ENCODE data around the gene FHIT.

The FHIT gene

DNA sequence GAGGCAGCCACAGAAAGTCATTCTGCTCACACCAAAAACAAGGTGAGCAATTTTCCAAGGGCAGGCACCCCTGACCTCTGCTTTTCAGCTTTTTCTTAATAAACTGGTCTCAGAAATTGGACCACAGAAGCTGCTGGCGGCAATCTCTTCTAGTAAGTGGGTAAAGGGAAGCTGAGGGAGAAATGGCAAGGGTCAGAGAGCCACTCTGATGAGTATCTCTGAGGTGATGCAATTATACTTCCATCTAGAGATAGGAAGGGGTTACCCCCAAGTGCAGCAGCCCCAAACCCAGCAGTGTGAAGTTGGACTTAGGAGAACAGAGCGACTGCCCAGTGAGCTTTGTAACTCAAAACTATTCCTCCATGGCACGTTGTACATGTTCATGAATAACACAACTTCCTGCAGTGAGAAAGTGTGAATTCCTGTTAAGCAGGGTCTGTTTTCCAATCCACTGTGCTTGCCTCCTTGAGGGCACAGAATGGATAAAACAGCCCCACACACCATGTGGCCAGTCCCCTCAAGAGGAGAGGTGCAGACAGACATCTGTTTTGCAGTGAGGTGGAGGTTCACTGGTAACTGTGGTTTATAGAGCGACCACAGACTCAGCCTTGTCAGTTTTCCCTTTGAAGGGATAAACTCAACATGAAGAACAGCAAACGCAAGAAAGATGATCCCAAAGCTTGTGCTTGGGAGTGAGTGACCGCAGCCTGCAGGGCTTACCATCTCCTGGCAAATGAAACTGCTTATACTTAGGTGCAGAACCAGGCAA, 1518.0 kb downstream of the FHIT start:
- no peak for DNase-seq (ENCODE audit: low read depth in 3 of 3)

DNA sequence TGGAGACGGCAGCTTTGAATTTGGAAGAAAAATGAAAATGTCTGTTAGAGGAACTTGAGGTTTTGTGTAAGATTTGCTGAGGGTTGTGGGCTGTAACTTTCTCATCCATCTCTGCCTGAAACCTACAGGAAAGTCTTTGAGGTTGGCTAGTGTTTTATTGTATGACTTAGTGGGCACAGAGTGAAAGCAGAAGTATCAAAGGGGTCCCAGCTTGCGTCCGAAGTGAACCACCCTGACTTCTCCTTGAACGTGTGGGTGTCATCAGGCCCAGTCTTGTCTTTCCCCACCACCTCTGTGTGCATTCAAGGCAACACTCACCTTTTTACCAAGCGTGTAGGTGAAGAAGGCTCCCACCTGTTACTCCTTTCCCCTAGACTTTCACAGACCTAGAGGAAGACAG, 1519.3 kb downstream of the FHIT start:
- no peak for DNase-seq (ENCODE audit: low read depth in 3 of 3)

DNA sequence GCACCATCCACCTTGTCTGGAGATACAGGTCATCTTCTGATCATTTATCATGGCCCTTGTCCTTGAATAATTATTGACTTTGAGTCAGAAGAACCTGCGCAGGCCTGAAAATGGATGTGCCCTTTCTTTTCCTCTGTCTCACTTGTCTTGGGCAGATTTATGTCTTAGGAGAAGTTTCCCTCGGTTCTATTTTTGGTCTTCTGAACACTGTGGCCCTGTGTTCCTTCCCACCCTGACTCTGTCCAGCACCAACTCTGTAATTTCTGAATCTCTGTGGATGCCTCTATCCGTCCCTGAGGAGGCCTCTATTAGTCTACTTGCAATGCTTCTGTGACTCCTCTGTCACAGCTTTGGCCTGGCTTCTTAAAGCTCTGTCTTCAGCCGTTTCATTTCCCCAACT, 1520.7 kb downstream of the FHIT start:
- DNase-seq (ENCODE audit: low read depth in 3 of 3) = no peak

DNA sequence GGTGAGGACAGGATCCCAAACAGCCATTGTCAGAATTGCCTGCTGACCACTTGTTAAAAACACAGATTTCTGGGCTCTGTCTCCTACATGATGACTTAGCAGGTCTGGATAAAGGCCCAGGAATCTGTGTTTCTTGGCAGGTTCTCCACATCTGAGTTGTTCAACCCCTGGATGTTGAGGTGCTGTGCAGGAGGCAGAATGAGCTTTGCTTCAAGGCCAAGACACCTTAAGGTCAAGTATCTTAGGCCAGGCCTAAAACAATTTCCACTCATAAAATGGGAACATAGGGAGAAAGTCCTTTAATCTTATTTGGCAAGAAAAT, 1522.7 kb downstream of the FHIT start:
- DNase-seq (ENCODE audit: low read depth in 3 of 3) = no peak

DNA sequence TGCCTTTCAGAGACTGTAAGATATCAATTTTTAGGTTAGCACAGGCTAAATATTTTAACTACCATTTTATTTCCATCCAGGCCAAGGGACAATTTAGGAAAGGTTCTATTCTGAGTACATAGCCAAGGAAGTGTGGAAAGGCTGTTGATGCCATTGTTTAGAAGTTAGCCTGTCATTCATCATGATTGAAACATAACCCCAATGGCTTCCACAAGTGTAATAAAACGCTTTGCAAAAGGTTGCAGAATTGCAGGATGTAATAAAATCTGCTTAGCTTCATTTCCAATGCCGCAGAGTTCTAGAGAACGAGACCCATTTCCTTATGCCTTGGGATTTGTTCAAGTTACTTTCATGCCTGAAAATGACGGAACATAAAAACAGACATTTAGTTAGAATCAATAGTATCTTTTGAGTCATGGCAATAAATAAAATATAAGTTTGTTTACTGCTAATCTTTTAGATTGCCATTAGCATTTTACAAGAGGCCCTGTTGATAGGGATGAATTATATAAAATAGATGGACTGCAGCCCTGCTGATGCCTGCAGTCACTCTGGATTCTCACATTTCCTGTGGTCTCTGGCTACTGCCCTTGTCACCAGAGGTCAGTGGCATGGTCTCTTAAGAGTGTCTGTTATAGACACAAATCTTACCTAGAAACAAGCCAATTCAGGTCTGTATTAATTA, 1523.2 kb downstream of the FHIT start:
- DNase-seq (ENCODE audit: low read depth in 3 of 3) = no peak

DNA sequence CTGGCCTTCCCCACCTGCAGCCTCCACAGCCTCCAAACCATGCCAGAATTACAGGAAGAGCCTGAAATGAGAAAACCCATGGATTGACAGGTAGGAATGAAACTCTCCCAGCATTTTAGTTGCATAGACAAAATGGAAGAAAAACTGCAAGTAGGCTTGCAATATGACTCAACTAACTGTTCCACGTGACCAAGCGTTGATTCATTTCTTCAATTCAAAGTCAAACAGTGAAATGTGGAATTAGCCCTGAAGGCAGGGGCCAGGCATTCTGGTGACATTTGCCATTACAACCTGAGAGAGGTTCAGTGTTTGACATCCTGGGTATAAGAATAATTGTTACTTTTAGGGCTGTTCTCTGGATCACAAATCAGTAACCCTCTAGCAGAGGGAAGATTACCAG, 1525.0 kb downstream of the FHIT start:
- DNase-seq (ENCODE audit: low read depth in 3 of 3) = no peak

DNA sequence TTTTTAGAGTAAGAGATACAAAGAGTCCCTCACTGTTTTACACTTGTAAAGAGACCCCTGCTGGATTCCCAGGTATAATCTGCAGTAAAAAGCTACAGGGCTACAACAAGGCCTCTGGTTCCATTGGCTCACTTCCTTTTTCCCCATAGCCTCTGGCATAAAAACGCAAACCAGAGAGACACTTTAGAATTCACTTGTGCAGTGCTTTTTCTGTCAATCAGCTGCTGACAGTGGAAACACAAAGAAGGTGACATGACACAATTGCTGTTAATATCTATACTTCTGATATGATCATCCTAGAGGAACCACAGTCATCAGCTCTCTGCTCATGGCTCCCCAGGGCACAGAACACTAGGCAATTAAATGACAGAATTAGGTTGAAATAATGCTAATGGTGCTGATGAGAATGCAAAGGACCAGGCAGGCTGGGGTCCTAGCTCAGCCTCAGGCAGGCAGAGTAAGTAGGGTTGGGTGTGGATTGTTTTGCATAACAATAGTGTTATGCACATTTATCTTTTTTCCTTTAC, 1533.5 kb downstream of the FHIT start:
- DNase-seq (ENCODE audit: low read depth in 3 of 3) = no peak

DNA sequence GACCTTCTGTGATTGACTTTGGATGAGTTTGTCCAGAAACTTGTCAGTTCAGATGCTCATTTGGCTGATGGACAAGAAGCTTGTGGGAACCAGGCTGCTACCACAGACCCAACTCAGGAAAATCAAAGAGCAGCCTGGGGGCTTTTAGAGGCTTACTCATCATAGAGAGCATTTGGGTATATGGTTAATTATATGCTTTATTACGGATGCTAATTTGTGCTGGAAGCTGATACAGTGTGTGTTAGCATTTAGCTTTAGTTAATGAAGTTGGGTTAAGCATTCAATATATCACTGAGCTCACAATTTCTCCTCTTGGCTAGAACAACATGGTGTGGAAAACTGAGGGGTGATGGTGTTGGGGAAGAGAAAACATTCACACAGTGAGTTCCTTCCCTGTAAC, 1537.2 kb downstream of the FHIT start:
- DNase-seq (ENCODE audit: low read depth in 3 of 3) = no peak

DNA sequence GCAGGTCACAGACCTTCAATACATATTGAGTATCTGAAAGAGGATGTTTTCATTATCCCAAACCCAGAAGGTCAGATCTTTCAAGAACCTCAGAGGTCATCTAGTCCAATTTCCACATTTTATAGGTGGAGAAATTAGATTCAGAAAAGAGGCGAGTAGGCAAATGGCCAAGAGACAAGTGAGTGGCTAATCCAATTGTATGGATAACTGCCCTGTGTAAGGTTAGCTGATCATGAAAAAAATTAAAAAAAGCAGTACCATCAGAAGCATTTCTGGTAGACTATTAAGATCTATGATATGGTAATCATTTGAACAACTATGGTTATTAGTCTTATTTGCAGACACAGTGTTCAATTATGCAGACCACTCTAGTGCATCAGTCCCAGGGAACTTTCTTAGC, 1540.7 kb downstream of the FHIT start:
- DNase-seq (ENCODE audit: low read depth in 3 of 3) = no peak

DNA sequence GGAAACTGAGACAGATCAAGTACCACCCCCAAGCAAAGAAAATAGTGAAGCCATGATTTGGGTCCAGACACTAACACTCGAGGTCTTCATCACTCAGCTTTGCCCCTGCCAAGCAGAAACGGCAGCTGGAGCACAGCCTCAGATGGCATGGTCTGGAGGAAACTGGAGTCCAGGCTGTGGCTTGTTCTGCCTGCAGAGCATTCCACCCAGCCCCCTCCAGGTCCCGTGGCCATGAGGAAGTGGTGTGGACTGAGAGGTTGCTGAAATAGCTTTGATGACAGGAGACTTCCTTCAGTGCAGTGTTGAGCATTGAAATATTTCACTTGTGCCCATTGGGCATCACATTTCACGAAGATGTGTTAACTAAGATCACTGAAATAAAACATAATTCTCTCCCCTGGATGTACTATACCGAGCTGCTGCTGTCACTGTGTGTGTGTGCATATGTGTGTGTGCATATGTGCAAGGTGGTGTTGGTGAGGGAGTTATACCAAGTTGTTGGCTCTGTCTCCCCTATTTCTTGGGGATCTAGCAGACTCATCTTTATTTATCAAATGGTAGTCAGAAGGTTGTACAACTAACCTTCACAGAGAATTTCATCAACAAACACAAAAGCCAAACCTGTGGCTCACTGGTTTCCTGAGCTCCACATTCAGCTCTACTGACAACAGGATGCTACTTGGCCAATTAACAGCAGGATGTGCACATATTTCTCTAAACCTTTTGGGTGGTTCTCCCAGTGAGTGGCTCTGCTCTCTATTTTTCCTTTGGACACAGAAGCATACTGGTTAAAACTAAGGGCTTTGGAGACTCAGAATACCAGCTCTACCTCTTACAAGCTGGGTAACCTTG, 1541.3 kb downstream of the FHIT start:
- no peak for DNase-seq (ENCODE audit: low read depth in 3 of 3)

DNA sequence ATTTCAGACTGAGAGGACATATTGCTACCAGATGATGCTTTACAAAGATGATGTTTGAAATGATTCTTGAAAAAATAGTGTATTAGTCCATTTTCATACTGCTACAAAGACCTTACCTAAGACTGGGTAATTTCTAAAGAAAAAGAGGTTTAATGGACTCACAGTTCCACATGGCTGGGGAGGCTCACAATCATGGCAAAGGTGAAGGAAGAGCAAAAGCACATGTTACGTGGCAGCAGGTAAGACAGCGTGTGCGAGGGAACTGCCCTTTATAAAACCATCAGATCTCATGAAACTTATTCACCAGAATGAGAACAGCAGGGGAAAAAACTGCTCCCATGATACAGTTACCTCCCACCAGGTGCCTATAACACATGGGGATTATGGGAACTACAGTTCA, 1543.0 kb downstream of the FHIT start:
- no peak for DNase-seq (ENCODE audit: low read depth in 3 of 3)

DNA sequence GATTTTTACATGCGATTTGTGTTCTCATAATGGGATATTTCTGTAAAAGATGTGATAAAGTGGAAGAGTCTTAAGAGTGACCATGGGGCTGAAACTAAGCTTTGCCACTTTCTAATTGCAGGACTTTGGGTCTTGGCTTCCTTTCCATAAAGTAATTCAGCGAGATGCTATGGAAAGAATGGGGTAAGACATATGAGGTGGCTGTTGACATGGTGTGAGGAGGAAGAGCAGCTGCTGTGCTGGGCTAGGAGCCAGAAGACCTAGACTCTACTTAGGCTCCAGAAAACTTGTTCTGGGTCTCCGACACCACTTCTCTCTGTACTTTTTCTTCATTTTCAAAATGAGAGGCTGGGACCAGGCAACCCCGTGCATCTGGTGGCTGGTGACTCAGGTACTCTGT, 1547.0 kb downstream of the FHIT start:
- DNase-seq (ENCODE audit: low read depth in 3 of 3) = no peak

DNA sequence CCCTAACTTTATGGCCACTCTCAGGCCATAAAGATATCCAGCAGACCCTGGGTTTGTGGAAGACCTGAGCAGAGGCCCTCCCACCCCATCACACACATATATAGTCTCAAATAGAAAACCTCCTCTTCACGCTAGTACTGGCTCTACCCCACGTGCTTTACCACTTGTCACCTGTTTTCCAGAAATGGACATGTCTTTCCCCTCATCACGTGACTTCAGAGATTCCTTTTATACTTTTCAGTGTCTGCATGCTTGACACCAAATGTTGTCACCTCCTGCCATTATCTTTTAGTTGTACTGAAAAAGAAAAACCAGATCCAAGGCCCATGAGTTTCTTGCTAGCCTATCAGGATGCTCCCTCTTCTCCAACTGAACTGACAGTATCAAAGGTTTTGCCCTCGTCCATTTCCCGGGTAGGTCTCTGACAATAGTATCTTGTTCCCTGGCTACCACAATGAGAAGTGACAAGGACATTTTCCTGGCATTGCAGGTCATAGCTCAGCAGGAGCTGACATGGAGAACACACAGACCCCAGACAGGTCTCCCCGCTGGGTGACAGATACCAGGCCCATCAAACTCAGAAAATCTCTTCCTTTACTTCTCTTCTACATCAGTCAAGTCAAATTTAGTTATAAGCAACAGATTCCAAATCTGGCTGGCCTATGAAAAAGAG, 1551.5 kb downstream of the FHIT start:
- no peak for DNase-seq (ENCODE audit: low read depth in 3 of 3)

Data from stimulated activated CD4-positive, alpha-beta T cell treated with anti-CD3 and anti-CD28 coated beads, TNF-alpha, amount 100 ng/mL, for 4 hours (primary cell).